Endothelial cell of umbilical vein (primary cell): ENCODE results near the gene CPHXL. TPM values are rescaled to one million over a fixed set of nuclear protein-coding genes. Genes with fewer than 3 reads are reported as not detected.

Source experiments
- BruUV-seq: library from RNA; stranded (reverse); fragments of 400-500 nt; replicated peaks from 2 replicates; lab custom pipeline; 2021; lab: Mats Ljungman, UMichigan
- CTCF ChIA-PET: fragments of 300-600, 350-600 bp; sonication (Branson Sonifier 250); formaldehyde crosslinking; loops from one replicate; lab custom pipeline; 2021; ENCODE audit warnings: antibody characterized with exemption, inconsistent platforms; lab: Charles Lee
- POLR2A ChIA-PET: fragments of 300-600, 350-600 bp; sonication (Branson Sonifier 250); formaldehyde crosslinking; loops from one replicate; lab custom pipeline; 2021; ENCODE audit warnings: antibody characterized with exemption, inconsistent platforms; lab: Charles Lee
- DNase-seq: peaks from one replicate; pipeline ENCODE4 v3.0.0-alpha.2; 2011; ENCODE audit warnings: low read depth, low spot score
- FAIRE-seq: peaks from 2 replicates; lab custom pipeline; 2011; peaks lifted over from hg19 to GRCh38; lab: Jason Lieb, UNC
- H2AFZ ChIP-seq: 2 replicates; pipeline ENCODE4 v1.6.0; 2012; ENCODE audit warnings: low read depth, low read length, control low read depth, inconsistent platforms
- H3K27ac ChIP-seq: 2 replicates; pipeline ENCODE4 v1.5.1; 2011; ENCODE audit warnings: low read depth, mild to moderate bottlenecking, control low read depth, low read length, moderate library complexity; ENCODE audit not compliant: insufficient read depth
- H3K27me3 ChIP-seq, 2 experiments: 2 replicates each; pipeline versions ENCODE4 v1.6.0 to v1.6.1; 2011; ENCODE audit warnings: low read length in 2 of 2, mixed read lengths in 1 of 2; ENCODE audit not compliant: control insufficient read depth in 2 of 2, insufficient read depth in 2 of 2
- H3K36me3 ChIP-seq, 2 experiments: 2 replicates in 1 of 2; 3 replicates in 1 of 2; pipeline ENCODE4 v1.5.1; 2011; ENCODE audit warnings: low read length in 2 of 2, mild to moderate bottlenecking in 1 of 2, moderate library complexity in 1 of 2; ENCODE audit not compliant: control insufficient read depth in 2 of 2, insufficient read depth in 2 of 2; ENCODE audit errors: extremely low read depth in 1 of 2
- H3K4me1 ChIP-seq: 3 replicates; pipeline ENCODE4 v1.5.1; 2011; ENCODE audit warnings: mild to moderate bottlenecking, low read length; ENCODE audit not compliant: control insufficient read depth, insufficient read depth; ENCODE audit errors: extremely low read depth
- H3K4me2 ChIP-seq: 2 replicates; pipeline ENCODE4 v1.6.1; 2011; ENCODE audit warnings: low read length, control low read depth, mixed read lengths; ENCODE audit not compliant: insufficient read depth
- H3K4me3 ChIP-seq, 3 experiments: fragments of 200-600 bp in 1 of 3; sonication (generic), shearing (Covaris generic) in 1 of 3; replicated peaks in 1 of 3; 2 replicates each; pipeline ENCODE4 v1.5.1; 2011 to 2016; ENCODE audit warnings: control low read depth in 3 of 3, low read length in 3 of 3, mild to moderate bottlenecking in 2 of 3, inconsistent platforms in 1 of 3, low read depth in 1 of 3, moderate library complexity in 1 of 3; ENCODE audit not compliant: insufficient read depth in 1 of 3
- H3K79me2 ChIP-seq: 2 replicates; pipeline ENCODE4 v1.6.0; 2012; ENCODE audit warnings: low read length, inconsistent platforms; ENCODE audit not compliant: control insufficient read depth, insufficient read depth
- H3K9ac ChIP-seq: replicated peaks from 2 replicates; pipeline ENCODE3; 2011; ENCODE audit warnings: low read length, control low read depth; ENCODE audit not compliant: insufficient read depth; ENCODE audit errors: extremely low read depth
- H3K9me1 ChIP-seq: replicated peaks from 3 replicates; pipeline ENCODE4 v1.6.0; 2011; ENCODE audit warnings: mild to moderate bottlenecking, low read length; ENCODE audit not compliant: control insufficient read depth, insufficient read depth; ENCODE audit errors: extremely low read depth
- H3K9me3 ChIP-seq: replicated peaks from 2 replicates; pipeline ENCODE4 v1.5.1; 2012; ENCODE audit warnings: low read length, inconsistent platforms; ENCODE audit not compliant: control insufficient read depth, insufficient read depth
- H4K20me1 ChIP-seq: replicated peaks from 2 replicates; pipeline ENCODE3; 2011; ENCODE audit warnings: mild to moderate bottlenecking, low read length; ENCODE audit not compliant: control insufficient read depth, insufficient read depth; ENCODE audit errors: extremely low read depth
- EZH2 ChIP-seq: IDR thresholded peaks from 2 replicates; pipeline ENCODE4 v1.6.1; 2012; ENCODE audit warnings: borderline replicate concordance, low read depth, mild to moderate bottlenecking, moderate library complexity, low read length, inconsistent platforms; ENCODE audit not compliant: severe bottlenecking
- FOS ChIP-seq: IDR thresholded peaks from 2 replicates; pipeline ENCODE4 v1.6.1; 2011; ENCODE audit warnings: mild to moderate bottlenecking, low read length, moderate library complexity, borderline replicate concordance; ENCODE audit not compliant: insufficient read depth
- GATA2 ChIP-seq: IDR thresholded peaks from 2 replicates; pipeline ENCODE4 v1.7.0; 2011; ENCODE audit warnings: low read depth, mild to moderate bottlenecking, moderate library complexity, mixed read lengths, low read length; ENCODE audit not compliant: insufficient read length, insufficient read depth
- JUN ChIP-seq: IDR thresholded peaks from 2 replicates; pipeline ENCODE4 v1.6.1; 2011; ENCODE audit warnings: borderline replicate concordance, low read depth; ENCODE audit not compliant: insufficient read length, insufficient read depth
- MYC ChIP-seq: IDR thresholded peaks from one replicate; pipeline ENCODE4 v1.6.1; 2011; ENCODE audit warnings: mild to moderate bottlenecking, low read depth, low read length
- POLR2A ChIP-seq: IDR thresholded peaks from 2 replicates; pipeline ENCODE4 v1.6.1; 2012; ENCODE audit warnings: low read depth, mild to moderate bottlenecking, control low read depth, low read length
- POLR2AphosphoS5 ChIP-seq: IDR thresholded peaks from 2 replicates; pipeline ENCODE4 v1.6.1; 2012; ENCODE audit warnings: low read depth, mild to moderate bottlenecking, control low read depth, low read length, moderate library complexity; ENCODE audit not compliant: insufficient read depth
- dilution Hi-C: fragments of 300-500 bp; cut with MboI; formaldehyde crosslinking; loops from one replicate; pipeline ENCODE4 v1.15.0; 2019; ENCODE audit warnings: low sequenced_read_pairs; ENCODE audit not compliant: extremely low pct_ligation_motif_present
- intact Hi-C: fragments of 100-400 bp; cut with micrococcal nuclease; formaldehyde crosslinking; loops from one replicate; pipeline ENCODE4 v1.10.0; 2022
- polyA plus RNA-seq, 4 experiments: library from polyadenylated mRNA; depleted of rRNA in 3 of 4; stranded (reverse) in 3 of 4; unstranded in 1 of 4; fragments of >200 nt; gene quantifications; 2 replicates each; pipeline versions ENCODE4 v1.2.1 to v1.2.3, GENCODE V29; 2011 to 2012; ENCODE audit warnings: missing spikeins in 1 of 4
- total RNA-seq: library from RNA; stranded (reverse); gene quantifications from 2 replicates; pipeline ENCODE4 v1.2.3, GENCODE V29; 2021
- TF ChIP-seq, protein P1 (sequence below), 2 donors: IDR thresholded peaks; 1 replicate in 1 of 2; 2 replicates in 1 of 2; pipeline ENCODE4 v1.5.1; 2011; ENCODE audit warnings: low read length in 2 of 2, mild to moderate bottlenecking in 2 of 2, moderate library complexity in 2 of 2, control low read depth in 1 of 2, inconsistent platforms in 1 of 2, low read depth in 1 of 2; ENCODE audit not compliant: insufficient read depth in 1 of 2; ENCODE audit errors: extremely low read depth in 1 of 2
- TF ChIP-seq, protein P2 (sequence below): IDR thresholded peaks from 2 replicates; pipeline ENCODE4 v1.6.1; 2011; ENCODE audit not compliant: insufficient read depth, insufficient read length

Gene CPHXL
- total and polyA plus RNA-seq, 2 donors (not counting 3 experiments of a cell fraction or from before 2014, with no cell fraction given): not detected

DNA sequence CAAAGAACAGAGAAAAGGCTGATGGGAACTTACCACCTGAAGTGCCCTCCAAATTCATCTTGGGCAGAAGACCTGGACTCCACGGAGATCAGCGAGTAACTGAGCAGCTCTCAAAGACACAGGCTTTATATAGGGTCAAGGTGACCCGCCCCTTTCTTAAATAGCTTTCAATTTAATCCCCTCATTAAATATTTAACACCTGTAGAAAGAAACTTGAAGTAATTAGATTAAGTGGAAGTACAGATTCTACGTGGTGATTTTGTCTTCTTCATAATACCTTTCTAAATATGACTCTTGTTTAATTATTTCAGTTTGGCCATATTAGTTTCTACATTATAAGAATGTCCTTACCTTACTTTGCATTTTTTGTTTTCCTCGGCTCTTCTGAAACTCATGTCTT, 24.9 kb downstream of the CPHXL start, which contains the start of gene DUXB:
Gene DUXB, minus strand, starts transcription at position 101 of the 400 bp plus-strand sequence. Its CDS starts 43 bp downstream, at position 58.
- Histone ChIP-seq H3K9me1 (no peaks in the 10 kb centered on the region), H3K36me3 (no peaks in the 10 kb centered on the region), H3K4me3 (no peak within 1 kb of the TSS), H3K4me1 (no peaks in the 10 kb centered on the region), H3K27me3 (no peaks in the 10 kb centered on the region), H3K4me2 (no peak within 1 kb of the TSS), H3K9me3 (no peaks in the 10 kb centered on the region), H2AFZ (no peak within 1 kb of the TSS), H4K20me1 (no peaks in the 10 kb centered on the region), H3K79me2 (no peaks in the 10 kb centered on the region), H3K27ac (no peak within 1 kb of the TSS), H3K9ac (no peak within 1 kb of the TSS)
- no peak for DNase-seq
- CTCF ChIA-PET: no interaction called here
- TF ChIP-seq, protein P1, sequence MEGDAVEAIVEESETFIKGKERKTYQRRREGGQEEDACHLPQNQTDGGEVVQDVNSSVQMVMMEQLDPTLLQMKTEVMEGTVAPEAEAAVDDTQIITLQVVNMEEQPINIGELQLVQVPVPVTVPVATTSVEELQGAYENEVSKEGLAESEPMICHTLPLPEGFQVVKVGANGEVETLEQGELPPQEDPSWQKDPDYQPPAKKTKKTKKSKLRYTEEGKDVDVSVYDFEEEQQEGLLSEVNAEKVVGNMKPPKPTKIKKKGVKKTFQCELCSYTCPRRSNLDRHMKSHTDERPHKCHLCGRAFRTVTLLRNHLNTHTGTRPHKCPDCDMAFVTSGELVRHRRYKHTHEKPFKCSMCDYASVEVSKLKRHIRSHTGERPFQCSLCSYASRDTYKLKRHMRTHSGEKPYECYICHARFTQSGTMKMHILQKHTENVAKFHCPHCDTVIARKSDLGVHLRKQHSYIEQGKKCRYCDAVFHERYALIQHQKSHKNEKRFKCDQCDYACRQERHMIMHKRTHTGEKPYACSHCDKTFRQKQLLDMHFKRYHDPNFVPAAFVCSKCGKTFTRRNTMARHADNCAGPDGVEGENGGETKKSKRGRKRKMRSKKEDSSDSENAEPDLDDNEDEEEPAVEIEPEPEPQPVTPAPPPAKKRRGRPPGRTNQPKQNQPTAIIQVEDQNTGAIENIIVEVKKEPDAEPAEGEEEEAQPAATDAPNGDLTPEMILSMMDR (IDR thresholded peaks at IDR 0.05; ENCODE audit: extremely low read depth in 1 of 2, insufficient read depth in 1 of 2, low read depth in 1 of 2, low read length in 2 of 2): no peak
- TF ChIP-seq POLR2AphosphoS5 (no peak), FOS (no peak), MYC (no peak), EZH2 (no peak), GATA2 (no peak), POLR2A (no peak), JUN (no peak)
- TF ChIP-seq, protein P2, sequence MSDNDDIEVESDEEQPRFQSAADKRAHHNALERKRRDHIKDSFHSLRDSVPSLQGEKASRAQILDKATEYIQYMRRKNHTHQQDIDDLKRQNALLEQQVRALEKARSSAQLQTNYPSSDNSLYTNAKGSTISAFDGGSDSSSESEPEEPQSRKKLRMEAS: no peak
- no peak for FAIRE-seq
- BruUV-seq: no TSS peak
- dilution Hi-C loops (no loop called here), intact Hi-C loops (no loop called here)
- POLR2A ChIA-PET: no interaction called here
